NCI-H510A treated with DMSO at 0.1 percent for 48 hours (cell line): ENCODE results near the gene KATNB1.
"Not testable (repeated sequence)": the region's sequence is repeated elsewhere in the genome, so short reads cannot be mapped to it uniquely, and the experiment has no call there.

Experiments used
- DNase-seq: peaks from one replicate; lab custom pipeline; 2025; lab: John Stamatoyannopoulos, UW

KATNB1 gene

GRCh38 chr16:57773019-57773418 is 37.4 kb downstream of the KATNB1 start:
- peak; percentile 23 for DNase-seq

- no peak for DNase-seq
These were observed 38.2 kb downstream of the KATNB1 start for GRCh38 chr16:57773655-57774295.

- no peak for DNase-seq
These were observed 39.2 kb downstream of the KATNB1 start for GRCh38 chr16:57774705-57775285.

DNA sequence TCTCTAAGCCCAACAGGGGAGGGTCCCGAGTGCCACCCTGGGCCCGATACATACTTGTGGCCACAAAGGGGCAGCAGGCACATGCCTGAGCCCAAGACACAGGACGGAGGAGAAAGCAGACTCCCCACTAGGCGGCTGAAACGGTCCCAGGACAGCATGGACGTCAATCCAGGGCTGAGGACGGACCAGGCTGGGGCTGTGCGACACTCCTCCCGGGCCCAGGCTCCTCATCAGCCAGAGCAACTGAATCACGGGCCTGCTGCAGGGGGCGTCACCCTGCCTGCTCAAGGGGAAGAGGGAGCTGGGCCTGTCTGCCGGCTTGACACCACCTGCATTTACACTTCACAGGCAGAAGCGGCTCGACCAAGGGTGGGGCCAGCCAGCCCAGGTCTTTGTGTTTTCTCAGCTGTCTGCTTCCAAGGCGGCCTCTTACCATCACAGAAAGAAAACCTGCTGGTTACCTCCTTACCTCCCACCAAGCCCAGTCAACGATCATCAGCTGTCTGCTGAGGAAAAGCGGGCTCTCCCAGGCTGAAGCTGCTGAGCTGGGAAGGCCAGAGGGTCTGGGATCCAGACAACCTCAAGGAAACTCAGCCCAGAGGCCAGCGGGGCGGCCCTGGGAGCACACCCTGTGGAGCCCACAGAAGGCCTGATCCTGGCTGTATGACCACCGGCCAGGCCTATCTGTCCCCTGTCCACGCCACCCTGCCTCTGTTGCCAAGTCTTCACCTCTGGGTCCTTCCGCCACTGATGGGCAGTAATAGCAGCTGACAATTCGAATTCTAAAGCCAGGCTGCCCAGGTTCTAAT is 40.3 kb downstream of the KATNB1 start:
- peak; percentile 87 for DNase-seq

GRCh38 chr16:57778658-57779057 is 43.1 kb downstream of the KATNB1 start:
- no peak for DNase-seq

DNA sequence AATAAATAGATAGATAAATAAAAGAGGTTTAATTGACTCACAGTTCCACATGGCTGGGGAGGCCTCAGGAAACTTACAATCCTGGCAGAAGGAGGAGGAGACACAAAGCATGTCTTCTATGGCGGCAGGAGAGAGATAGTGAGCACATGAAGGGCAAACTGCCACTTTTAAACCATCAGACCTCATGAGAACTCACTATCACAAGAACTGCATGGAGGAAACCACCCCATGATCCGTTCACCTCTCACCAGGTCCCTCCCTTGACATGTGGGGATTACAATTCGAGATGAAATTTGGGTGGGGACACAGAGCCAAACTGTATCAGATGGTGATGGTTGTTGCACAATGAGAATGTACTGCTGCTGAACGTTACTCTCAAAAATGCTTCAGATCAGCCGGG is 44.3 kb downstream of the KATNB1 start:
- not testable (repeated sequence) for DNase-seq

- DNase-seq = no peak
These were observed 45.8 kb downstream of the KATNB1 start for GRCh38 chr16:57781349-57781740.

DNA sequence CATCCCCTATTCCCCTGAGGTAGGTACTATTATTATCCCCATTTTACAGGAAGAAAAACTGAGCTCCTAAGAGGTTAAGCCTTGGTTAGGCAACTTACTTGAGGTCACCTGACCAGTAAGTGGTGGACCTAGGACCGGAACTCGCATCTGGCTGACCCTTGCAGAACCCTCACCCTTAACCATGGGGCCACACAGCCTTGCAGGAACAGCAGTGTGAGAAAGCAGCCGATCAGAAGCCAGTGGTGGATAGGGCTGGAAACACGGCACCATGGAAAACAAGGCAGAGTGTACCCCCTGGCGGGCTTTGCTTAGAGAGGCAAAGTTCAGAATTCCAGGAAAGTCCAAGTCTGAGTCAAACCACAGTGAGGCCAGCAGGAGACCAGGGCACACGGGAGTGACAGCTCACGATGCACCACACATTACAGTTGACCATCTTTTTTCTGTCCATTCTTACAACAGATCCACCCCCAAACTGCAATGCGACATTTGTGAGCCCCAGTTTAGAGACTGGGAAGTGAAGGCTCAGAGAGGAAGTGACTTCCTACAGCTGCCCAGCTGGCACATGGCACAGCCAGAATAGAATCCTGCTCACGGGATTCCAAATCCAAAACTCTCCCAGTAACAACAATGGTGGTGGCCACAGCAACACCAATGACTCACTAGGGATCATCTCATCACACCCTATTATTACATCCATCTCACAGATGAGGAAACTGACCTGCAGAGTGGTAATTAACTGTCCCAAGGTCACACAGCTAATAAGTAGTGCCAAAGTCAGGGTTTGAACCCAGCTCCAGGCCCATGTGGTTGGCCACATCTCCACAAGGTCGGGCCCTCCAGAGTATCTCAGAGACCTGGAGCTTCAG is 46.4 kb downstream of the KATNB1 start:
- DNase-seq = no peak

DNA sequence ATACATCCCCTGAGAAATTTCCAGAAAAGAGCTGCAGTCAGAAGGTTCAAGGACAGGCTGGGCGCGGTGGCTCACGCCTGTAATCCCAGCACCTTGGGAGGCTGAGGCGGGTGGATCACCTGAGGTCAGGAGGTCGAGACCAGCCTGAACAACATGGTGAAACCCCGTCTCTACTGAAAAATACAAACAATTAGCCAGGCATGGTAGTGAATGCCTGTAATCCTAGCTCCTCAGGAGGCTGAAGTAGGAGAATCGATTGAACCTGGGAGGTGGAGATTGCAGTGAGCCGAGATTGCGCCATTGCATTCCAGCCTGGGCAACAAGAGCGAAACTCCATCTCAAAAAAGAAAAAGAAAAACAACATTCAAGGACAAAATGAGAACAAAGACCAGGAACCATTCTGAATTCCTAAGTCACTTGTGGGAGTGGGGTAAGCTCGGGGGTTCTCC is 47.1 kb downstream of the KATNB1 start:
- DNase-seq = not testable (repeated sequence)

- DNase-seq = no peak
These were observed 47.5 kb downstream of the KATNB1 start for GRCh38 chr16:57783116-57783515.

DNA sequence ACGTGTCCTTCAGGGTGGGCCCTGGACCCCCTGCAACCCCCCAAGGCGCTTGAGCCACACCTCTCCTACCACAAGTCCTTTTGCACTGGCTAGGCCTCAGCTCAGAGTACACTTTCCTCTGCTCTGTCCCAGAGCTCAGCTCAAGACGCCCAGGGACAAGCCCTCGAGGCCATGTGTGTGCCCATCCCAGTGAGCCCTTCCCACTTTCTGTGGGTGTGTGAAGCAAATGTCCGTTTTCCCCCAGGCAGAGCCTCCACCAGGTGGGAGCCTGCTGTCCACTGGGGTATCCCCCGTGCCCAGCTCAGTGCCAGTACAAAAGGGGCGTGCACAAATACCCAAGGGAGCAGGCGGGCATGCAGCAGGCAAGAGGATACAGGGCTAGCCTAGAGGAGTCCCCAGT is 48.3 kb downstream of the KATNB1 start:
- DNase-seq = no peak

GRCh38 chr16:57784334-57784733 is 48.8 kb downstream of the KATNB1 start:
- no peak for DNase-seq

- DNase-seq = no peak
These were observed 49.8 kb downstream of the KATNB1 start for GRCh38 chr16:57785385-57785784.

GRCh38 chr16:57785924-57786323 is 50.4 kb downstream of the KATNB1 start:
- DNase-seq = no peak

GRCh38 chr16:57786632-57787518 is 51.3 kb downstream of the KATNB1 start:
- no peak for DNase-seq

DNA sequence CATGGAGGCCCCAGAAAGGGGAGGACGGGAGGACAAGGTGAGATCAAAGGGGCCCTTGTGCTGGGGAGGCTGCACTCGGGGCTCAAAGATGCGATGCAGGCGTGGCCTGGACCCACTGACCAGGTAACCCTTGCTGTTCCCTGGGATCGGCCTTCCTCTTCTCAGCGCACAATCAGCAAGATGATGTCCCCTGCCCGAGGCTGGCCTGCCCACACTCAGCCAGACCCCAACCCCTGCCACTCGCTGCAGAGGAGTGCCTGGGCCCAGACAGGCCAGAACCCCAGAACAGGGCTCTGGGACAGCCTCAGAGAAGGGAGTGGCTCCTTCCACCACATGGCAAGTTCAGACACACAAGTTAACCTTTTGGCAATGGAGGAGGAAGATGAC is 51.9 kb downstream of the KATNB1 start:
- no peak for DNase-seq

DNA sequence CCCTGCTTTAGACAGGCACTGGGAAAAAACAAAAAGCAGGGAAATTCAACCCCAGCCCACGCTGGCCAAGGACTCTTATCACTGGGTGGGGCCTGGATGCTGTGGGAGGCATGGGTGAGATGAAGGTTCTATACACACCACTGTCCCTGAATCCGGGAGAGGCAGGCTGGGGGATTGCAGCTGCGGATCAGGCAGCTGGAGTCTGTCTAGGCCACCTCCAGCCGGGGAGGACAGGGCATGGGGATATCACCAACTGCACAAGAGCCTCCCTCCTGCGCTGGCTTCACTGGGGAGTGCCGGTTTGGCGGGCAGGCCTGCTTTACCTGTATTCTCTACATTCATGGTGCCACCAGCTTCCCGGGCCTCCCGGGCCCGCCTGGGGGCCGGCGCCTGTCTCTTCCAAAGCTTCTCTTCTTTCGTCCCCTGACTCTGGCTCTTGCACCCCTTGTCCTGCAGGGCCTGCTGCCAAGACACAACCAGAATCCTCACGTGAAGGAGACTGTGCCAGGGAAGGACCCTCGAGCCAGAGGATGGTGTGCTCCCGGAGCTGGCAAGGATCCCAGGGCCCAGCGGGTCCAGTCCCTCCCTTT is 52.8 kb downstream of the KATNB1 start:
- DNase-seq = no peak

- DNase-seq = no peak
These were observed 53.4 kb downstream of the KATNB1 start for GRCh38 chr16:57788951-57789350.

DNA sequence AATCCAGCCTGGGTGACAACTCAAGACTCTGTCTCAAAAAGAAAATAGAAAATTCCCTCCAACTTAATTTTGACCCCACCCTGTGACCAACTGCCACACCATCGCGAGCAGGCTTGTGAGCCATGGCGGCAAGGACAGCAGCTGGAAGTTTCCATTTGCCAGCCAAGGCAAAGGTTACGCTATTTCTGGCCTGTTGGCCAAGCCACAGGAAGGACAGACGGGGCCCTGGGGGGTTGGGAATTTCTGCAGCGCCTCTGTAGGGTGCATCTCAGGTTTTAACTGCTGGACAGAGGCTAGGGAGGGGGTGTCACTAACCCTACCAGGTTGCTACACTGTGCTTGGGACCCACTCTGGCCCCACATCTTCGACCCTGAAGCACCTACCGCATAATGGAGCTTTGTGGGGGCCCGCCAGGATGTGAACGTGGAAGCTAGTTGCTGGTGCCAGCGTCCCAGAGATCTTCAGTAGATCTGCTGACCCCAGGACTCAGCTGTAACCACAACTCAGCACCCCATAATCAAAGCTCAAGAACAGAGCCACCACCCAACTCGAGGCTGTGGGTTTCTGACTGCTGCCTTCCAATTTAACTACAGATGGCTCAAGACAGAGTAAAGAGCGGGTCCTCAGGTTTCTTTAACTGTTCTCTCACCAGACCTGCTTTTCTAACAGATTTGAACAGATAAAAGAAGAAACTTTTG is 55.8 kb downstream of the KATNB1 start:
- DNase-seq = no peak

- DNase-seq = no peak
These were observed 56.4 kb downstream of the KATNB1 start for GRCh38 chr16:57791893-57792461.
